Esophagus (tissue), 2 donors: ENCODE data around the gene R3HDM2. TPM values are rescaled to one million over a fixed set of nuclear protein-coding genes. Genes with fewer than 3 reads are reported as not detected.
"Not testable (repeated sequence)": the region's sequence is repeated elsewhere in the genome, so short reads cannot be mapped to it uniquely, and the experiment has no call there.

Experiments
- H3K27ac ChIP-seq, 2 donors: one replicate each; pipeline ENCODE4 v1.5.1; 2013; ENCODE audit warnings: low read depth in 2 of 2, mild to moderate bottlenecking in 2 of 2, inconsistent platforms in 1 of 2, low read length in 1 of 2, moderate library complexity in 1 of 2
- H3K27me3 ChIP-seq, 2 donors: one replicate each; pipeline ENCODE4 v1.6.1; 2013; ENCODE audit warnings: low read length in 2 of 2, control low read depth in 1 of 2, mild to moderate bottlenecking in 1 of 2; ENCODE audit not compliant: insufficient read depth in 2 of 2, control insufficient read depth in 1 of 2
- H3K36me3 ChIP-seq, 2 donors: one replicate each; pipeline ENCODE4 v1.6.1; 2013; ENCODE audit warnings: low read length in 1 of 2; ENCODE audit not compliant: control insufficient read depth in 2 of 2, insufficient read depth in 2 of 2
- H3K4me1 ChIP-seq, 2 donors: one replicate each; pipeline ENCODE4 v1.6.1; 2013; ENCODE audit warnings: low read length in 1 of 2; ENCODE audit not compliant: control insufficient read depth in 2 of 2, insufficient read depth in 2 of 2
- H3K4me3 ChIP-seq, 2 donors: one replicate each; pipeline ENCODE4 v1.5.1; 2013; ENCODE audit warnings: low read length in 2 of 2, mild to moderate bottlenecking in 2 of 2, low read depth in 1 of 2, moderate library complexity in 1 of 2
- H3K9me3 ChIP-seq, 2 donors: one replicate each; pipeline ENCODE4 v1.6.1; 2013; ENCODE audit warnings: mild to moderate bottlenecking in 2 of 2, low read depth in 1 of 2, low read length in 1 of 2, moderate library complexity in 1 of 2; ENCODE audit not compliant: control insufficient read depth in 2 of 2, insufficient read depth in 1 of 2
- WGBS, 2 donors: extraction: QIAGEN DNeasy Blood & Tissue Kit; methylation state at CpG; one replicate each; pipeline ENCODE4 v1.1.7; 2013; 5-methylcytosine and 5-hydroxymethylcytosine counted together
- polyA plus RNA-seq, 2 donors: library from polyadenylated mRNA; stranded (reverse); fragments of 200-250 nt; gene quantifications; one replicate each; pipeline ENCODE4 v1.2.3, GENCODE V29; 2013
- donor health status: healthy with polysubstance abuse.
- donor health status: Bipolar disorder and iron deficiency.

R3HDM2 gene
- polyA plus RNA-seq, 2 donors, result 10.4 to 12.4 TPM

- Histone ChIP-seq H3K27ac (no peak overlapping the region), H3K4me1 (no peaks in the 10 kb centered on the region), H3K27me3 (no peaks in the 10 kb centered on the region), H3K4me3 (no peak overlapping the region), H3K36me3 (peaks cover 4 to 8% of the 10 kb centered on the region in 2 donors), H3K9me3 (no peaks in the 10 kb centered on the region)
- 95 to 97% methylated on average over 4 of the region's 4 CpGs for WGBS, 2 donors
Measured at GRCh38 chr12:57296291-57296690, 134.6 kb downstream of the R3HDM2 start.

- peaks cover 8 to 11% of the 10 kb centered on the region in 2 donors for H3K36me3 ChIP-seq
- WGBS, 2 donors, result 89 to 93% methylated on average over 12 of the region's 12 CpGs
- H3K27ac ChIP-seq, H3K27me3 ChIP-seq, H3K4me3 ChIP-seq, H3K4me1 ChIP-seq, H3K9me3 ChIP-seq: not testable (repeated sequence)
Measured at GRCh38 chr12:57282073-57282472, 148.8 kb downstream of the R3HDM2 start.

- WGBS, 2 donors, result 61 to 63% methylated on average over 9 of the region's 9 CpGs
- Histone ChIP-seq H3K36me3 (peaks cover 6 to 8% of the 10 kb centered on the region in 2 donors), H3K9me3 (no peaks in the 10 kb centered on the region), H3K27me3 (no peaks in the 10 kb centered on the region), H3K27ac (peak overlapping the region in 1 of 2 donors; percentile 75), H3K4me3 (no peak overlapping the region), H3K4me1 (peaks cover 0 to 5% of the 10 kb centered on the region in 2 donors)
Measured at GRCh38 chr12:57280211-57281062, 150.4 kb downstream of the R3HDM2 start.

GRCh38 chr12:57278465-57279381, 152.1 kb downstream of the R3HDM2 start:
- Histone ChIP-seq H3K9me3 (no peaks in the 10 kb centered on the region), H3K27ac (no peak overlapping the region), H3K27me3 (no peaks in the 10 kb centered on the region), H3K4me3 (no peak overlapping the region), H3K4me1 (peaks cover 0 to 5% of the 10 kb centered on the region in 2 donors), H3K36me3 (peaks cover 2 to 8% of the 10 kb centered on the region in 2 donors)
- WGBS, 2 donors, result 90 to 93% methylated on average over 12 to 15 of the region's 15 CpGs

GRCh38 chr12:57276935-57277563, 153.8 kb downstream of the R3HDM2 start:
- H3K27ac ChIP-seq, result no peak overlapping the region
- H3K4me3 ChIP-seq, result no peak overlapping the region
- peaks cover 0 to 12% of the 10 kb centered on the region in 2 donors for H3K36me3 ChIP-seq
- no peaks in the 10 kb centered on the region for H3K27me3 ChIP-seq
- H3K9me3 ChIP-seq, result no peaks in the 10 kb centered on the region
- peaks cover 0 to 5% of the 10 kb centered on the region in 2 donors for H3K4me1 ChIP-seq
- 64 to 66% methylated on average over 4 of the region's 4 CpGs for WGBS, 2 donors

- H3K27me3 ChIP-seq, H3K4me3 ChIP-seq, H3K4me1 ChIP-seq, H3K9me3 ChIP-seq, H3K27ac ChIP-seq: not testable (repeated sequence)
- H3K36me3 ChIP-seq, result peaks cover 0 to 12% of the 10 kb centered on the region in 2 donors
- 89 to 90% methylated on average over 6 of the region's 6 CpGs for WGBS, 2 donors
Measured at GRCh38 chr12:57276233-57276632, 154.6 kb downstream of the R3HDM2 start.

GRCh38 chr12:57273516-57273915, 157.3 kb downstream of the R3HDM2 start:
- no peaks in the 10 kb centered on the region for H3K9me3 ChIP-seq
- no peaks in the 10 kb centered on the region for H3K27me3 ChIP-seq
- H3K4me1 ChIP-seq, result no peaks in the 10 kb centered on the region
- H3K27ac ChIP-seq, result no peak overlapping the region
- no peak overlapping the region for H3K4me3 ChIP-seq
- peaks cover 6 to 21% of the 10 kb centered on the region in 2 donors for H3K36me3 ChIP-seq

GRCh38 chr12:57272337-57273151, 158.3 kb downstream of the R3HDM2 start:
- 79 to 83% methylated on average over 7 of the region's 7 CpGs for WGBS, 2 donors
- H3K4me3 ChIP-seq, result no peak overlapping the region
- H3K9me3 ChIP-seq, result no peaks in the 10 kb centered on the region
- H3K36me3 ChIP-seq, result peaks cover 6 to 24% of the 10 kb centered on the region in 2 donors
- H3K27ac ChIP-seq, result no peak overlapping the region
- H3K4me1 ChIP-seq, result no peaks in the 10 kb centered on the region
- no peaks in the 10 kb centered on the region for H3K27me3 ChIP-seq
